ENCODE measurements around the gene GUCA2A.

The GUCA2A gene

GRCh38 chr1:42128964-42129363 lies 35.6 kb downstream of the GUCA2A start:
- TF ChIP-seq CTCF (conservative IDR thresholded peaks at IDR 0.05; ENCODE audit: low read depth) = no peak
- no peak for DNase-seq (ENCODE audit: low spot score)
- H3K27ac ChIP-seq = no peak overlapping the region
- POLR2A ChIA-PET (ENCODE audit: low non-redundant PET) = no interaction called here
- CTCF ChIA-PET = no interaction called here

- POLR2A ChIA-PET (ENCODE audit: low non-redundant PET) = interaction anchor here (0.6 kb wide), 1 partner anchor 366 kb away, joined by 3 read pairs; no protein-coding TSS in a partner anchor
These were observed 36.0 kb downstream of the GUCA2A start for GRCh38 chr1:42128499-42128898.

GRCh38 chr1:42127767-42128166 lies 36.8 kb downstream of the GUCA2A start:
- H3K27ac ChIP-seq = no peak overlapping the region
- CTCF ChIA-PET = interaction anchor here (0.6 kb wide), 2 partner anchors 10 to 75 kb away, joined by 4 read pairs; no protein-coding TSS in a partner anchor
- no peak for DNase-seq (ENCODE audit: low spot score)
- TF ChIP-seq CTCF (conservative IDR thresholded peaks at IDR 0.05; ENCODE audit: low read depth) = no peak
- POLR2A ChIA-PET (ENCODE audit: low non-redundant PET) = interaction anchor here (0.6 kb wide), 1 partner anchor 365 kb away, joined by 3 read pairs; no protein-coding TSS in a partner anchor

More at GRCh38 chr1:42128499-42128898, 36.0 kb downstream of the GUCA2A start:
- no peak overlapping the region for H3K27ac ChIP-seq
- DNase-seq (ENCODE audit: low spot score) = no peak
- CTCF ChIA-PET = interaction anchor here (0.6 kb wide), 1 partner anchor 76 kb away, joined by 4 read pairs; no protein-coding TSS in a partner anchor
- no peak for TF ChIP-seq CTCF (conservative IDR thresholded peaks at IDR 0.05; ENCODE audit: low read depth)

DNA sequence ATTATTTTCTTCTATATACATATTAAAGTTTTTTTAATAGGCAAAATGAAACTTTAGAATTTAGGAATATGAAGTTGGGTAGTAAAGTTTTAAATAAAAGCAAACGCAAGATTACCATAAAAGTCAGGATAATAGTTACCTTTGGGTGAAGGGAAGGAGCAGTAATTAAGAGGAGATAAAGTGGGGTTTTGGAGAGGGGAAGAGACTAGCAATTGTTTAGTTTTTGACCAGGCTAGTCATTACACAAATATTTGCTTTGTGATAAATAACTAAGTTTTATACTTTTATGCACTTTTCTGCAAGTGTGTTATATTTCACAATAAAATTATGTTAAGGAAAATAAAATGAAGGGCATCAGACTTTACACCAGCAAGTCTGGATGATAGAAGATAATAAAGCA lies 39.0 kb downstream of the GUCA2A start:
- CTCF ChIA-PET = no interaction called here
- DNase-seq (ENCODE audit: low spot score) = no peak
- POLR2A ChIA-PET (ENCODE audit: low non-redundant PET) = no interaction called here
- no peak for TF ChIP-seq CTCF (conservative IDR thresholded peaks at IDR 0.05; ENCODE audit: low read depth)
- H3K27ac ChIP-seq = no peak overlapping the region

- ChIA-PET POLR2A (ENCODE audit: low non-redundant PET) (no interaction called here), CTCF (no interaction called here)
- H3K27ac ChIP-seq = no peak overlapping the region
- DNase-seq (ENCODE audit: low spot score) = no peak
- no peak for TF ChIP-seq CTCF (conservative IDR thresholded peaks at IDR 0.05; ENCODE audit: low read depth)
These were observed 42.1 kb downstream of the GUCA2A start for GRCh38 chr1:42122408-42122807.

GRCh38 chr1:42118125-42118524 lies 46.4 kb downstream of the GUCA2A start:
- no peak for TF ChIP-seq CTCF (conservative IDR thresholded peaks at IDR 0.05; ENCODE audit: low read depth)
- DNase-seq (ENCODE audit: low spot score) = no peak
- CTCF ChIA-PET = interaction anchor here (0.5 to 0.6 kb wide), 2 partner anchors 22 to 198 kb away, joined by 3 read pairs; no protein-coding TSS in a partner anchor
- POLR2A ChIA-PET (ENCODE audit: low non-redundant PET) = no interaction called here
- no peak overlapping the region for H3K27ac ChIP-seq
